Measurements from ENCODE around the gene UQCC2.

- TF ChIP-seq EZH2 (IDR thresholded peaks at IDR 0.05; ENCODE audit: insufficient read depth, poor library complexity, severe bottlenecking) (no peak), EZH2phosphoT487 (IDR thresholded peaks at IDR 0.05; ENCODE audit: insufficient read depth, low read depth) (no peak)
These were observed 26.5 kb downstream of the UQCC2 start for GRCh38 chr6:33684983-33685382.

Measured in GM23248 (cell line).